CMK (cell line): ENCODE measurements around the gene RHOB.
"Not testable (repeated sequence)": the region's sequence is repeated elsewhere in the genome, so short reads cannot be mapped to it uniquely, and the experiment has no call there.

Experiments used
- DNase-seq: peaks from one replicate; pipeline ENCODE4 v3.0.0-alpha.2; 2010; ENCODE audit warnings: low read depth

Gene RHOB

DNA sequence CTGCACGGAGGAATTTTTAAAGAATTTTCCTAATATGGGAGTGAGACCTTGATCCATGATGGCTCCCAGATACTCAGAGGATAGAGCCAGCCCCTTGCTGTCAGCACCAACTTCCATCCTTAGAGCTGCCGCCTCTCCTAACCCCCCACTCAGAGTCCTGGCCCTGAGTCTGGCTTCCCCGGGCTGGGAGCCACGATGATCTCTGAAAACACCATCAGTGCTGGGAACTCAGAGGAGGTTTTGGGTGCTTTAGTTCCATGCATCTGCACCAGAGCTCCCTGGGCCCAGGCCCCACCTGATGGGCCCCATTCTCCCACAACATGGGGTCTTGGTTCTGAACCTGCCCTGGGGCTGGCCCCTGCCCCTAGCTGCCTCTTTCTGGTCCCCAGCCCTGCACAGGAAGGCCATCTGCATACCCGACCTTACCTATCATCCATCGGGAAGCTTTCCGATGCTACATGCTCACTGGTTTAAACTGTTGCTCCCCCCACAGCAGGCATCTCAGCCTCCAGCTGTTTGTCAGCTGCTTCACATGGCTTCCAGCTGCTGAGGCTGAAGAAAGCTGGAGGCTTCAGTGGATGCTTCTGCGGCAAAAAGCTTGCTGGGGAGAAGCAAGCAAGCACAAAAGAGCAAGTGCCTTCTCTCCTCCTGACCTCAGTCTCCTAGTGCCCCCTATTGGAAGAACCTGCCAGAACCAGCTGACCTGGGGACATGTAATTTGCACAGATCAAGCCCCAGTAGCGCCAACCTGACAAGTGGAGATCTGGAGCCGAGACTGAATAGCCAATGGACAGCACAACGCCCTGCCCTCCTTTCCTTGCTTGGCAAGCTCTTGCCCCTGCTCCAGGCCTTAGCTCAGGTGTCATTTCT is 24.2 kb upstream of the RHOB start:
- DNase-seq: no peak

- DNase-seq: no peak
These were observed 23.5 kb upstream of the RHOB start for GRCh38 chr2:20423359-20423758.

GRCh38 chr2:20423847-20424246 is 23.0 kb upstream of the RHOB start:
- DNase-seq: no peak

DNA sequence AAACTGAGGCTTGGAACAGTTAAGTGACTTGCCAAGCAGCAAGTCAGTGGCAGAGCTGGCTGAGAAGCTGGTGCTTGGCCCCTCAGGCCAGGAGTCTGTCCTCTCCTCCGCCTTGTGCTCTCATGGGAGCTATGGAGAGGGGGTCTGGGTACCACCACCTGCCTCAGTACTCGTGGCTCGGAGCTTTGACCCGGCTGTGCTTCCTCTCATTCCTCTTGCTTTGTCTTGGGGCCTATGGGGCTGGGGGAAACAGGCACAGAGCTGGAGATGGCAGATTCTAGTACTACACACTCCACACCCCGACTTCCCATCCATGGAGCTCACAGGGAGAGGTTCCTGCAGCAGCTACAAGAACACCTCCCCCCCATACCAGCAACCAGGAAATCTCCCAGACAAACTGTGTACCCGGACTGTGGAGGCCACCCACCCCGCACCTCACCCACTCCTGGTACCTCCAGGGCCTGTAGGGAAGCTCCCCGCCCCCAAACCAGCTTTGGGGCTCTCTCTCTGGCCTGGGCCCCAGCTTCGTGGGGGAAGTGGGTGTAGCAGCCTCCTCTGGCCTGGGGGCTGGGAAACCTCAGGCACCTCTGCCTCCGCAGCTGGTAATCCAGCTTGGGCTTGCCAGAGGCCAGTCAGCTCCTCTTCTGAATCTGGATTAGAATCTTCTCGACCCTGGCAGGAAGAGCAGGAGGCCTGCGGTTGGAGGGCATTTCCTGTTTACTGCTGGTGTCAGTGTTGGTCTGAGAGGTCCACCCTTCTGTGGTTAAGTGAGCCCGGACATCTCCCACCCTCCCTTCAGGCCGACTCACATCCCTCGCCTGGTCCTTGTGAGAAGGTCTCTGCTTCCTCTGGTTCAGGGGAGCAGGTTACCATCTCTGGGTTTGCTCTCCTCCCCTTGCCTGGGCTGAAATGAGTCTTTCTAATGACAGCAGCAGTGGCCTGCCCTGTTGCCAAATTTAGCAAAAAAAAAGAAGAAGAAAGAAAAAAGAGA is 22.3 kb upstream of the RHOB start:
- peak; percentile 98 for DNase-seq

DNA sequence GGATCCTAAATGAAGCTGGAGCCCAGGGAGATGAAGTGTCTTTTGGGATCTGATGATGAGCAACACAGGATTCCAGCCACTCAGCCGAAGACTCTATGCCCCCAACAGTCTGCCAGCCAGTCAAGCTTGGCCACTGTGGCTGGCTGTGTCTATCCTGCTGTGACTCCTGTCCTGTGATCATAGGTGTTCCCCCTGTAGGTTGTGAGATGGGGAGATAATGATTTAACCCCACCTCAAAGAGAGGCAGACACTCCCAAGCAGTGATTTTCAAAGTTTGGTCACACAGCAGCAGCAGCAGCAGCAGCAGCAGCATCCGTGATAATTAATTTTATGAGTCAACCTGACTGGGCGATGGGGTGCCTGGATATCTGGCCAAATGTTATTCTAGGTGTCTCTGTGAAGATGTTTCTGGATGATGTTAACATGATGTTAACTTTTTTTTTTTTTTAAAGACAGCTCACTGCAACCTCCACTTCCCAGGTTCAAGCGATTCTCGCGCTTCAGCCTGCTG is 21.4 kb upstream of the RHOB start:
- no peak for DNase-seq

DNA sequence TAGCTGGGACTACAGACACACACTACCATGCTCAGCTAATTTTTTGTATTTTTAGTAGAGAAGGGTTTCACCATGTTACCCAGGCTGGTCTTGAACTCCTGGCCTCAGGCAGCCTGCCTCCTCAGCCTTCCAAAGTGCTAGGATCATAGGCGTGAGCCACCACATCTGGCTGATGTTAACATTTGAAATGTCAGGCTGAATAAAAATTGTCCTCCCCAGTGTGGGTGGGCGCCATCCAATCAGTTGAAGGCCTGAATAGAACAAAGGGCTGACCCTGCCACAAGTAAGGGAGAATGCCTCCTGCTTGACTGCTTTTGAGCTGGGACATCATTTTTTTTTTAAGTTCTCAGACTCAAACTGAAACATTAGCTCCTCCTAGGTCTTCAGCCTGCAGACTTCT is 21.0 kb upstream of the RHOB start:
- no peak for DNase-seq

DNA sequence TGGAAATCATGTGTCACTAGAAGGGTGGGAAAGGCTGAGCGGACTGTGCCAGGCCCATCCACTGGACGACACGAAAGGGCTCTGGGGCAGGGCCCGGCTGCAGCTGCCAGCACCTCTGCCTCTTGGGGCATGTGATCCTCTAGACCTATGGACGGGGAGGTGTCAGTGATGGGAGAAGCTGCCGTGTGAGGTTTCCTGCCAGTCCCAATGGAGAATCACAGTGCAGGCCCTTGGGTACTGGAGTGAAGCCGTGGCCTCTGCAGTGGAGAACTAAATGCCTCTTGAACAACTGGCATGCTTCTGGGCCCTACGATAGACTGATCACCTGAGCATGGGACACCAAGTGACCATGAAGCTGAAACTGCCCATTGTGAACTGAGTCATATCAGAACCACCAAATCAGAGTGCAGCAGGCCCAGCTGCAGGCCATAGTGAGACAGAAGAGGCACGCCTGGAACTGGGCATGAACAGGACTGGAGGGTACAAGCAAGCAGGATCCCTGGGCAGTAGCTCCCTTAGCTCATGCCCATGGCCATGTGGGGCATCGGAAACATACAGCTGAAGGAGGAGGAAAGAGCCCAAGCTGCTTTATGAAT is 18.8 kb upstream of the RHOB start:
- no peak for DNase-seq

- DNase-seq: no peak
These were observed 18.0 kb upstream of the RHOB start for GRCh38 chr2:20428717-20429490.

DNA sequence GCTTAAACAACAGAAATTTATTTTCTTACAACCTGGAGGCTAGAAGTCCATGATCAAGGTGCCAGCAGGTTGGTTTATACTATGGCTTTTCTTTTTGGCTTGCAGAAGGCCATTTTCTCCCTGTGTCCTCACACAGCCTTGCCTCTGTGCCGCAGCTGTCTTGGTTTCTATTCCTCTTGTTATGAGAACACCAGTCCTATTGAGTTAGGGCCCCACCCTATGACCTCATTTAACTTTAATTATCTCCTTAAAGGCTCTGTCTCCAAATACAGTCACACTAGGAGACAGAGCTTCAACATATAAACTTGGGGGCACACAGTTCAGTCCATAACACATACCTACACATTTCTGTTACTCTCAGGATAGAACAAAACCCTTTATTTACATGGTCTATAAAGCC is 17.3 kb upstream of the RHOB start:
- DNase-seq: no peak

DNA sequence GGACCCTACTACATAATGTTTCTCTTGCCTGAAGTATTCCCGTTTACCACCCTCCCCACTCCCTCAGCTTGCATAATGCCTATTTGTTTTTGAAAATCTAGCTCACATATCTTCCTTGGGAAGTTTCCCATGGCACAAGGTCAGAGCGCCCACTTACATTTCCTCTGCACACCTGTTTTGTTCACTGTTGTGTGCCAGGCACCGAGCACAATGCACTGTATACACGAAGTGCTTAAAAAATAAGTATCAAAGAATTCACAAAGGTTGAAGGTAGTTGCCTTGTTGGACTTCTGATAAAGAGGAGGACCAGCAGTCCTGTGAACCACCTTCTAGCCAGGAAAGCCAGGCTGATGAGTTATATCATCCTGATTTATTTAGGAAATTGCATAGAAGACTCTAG is 16.8 kb upstream of the RHOB start:
- DNase-seq: no peak

DNA sequence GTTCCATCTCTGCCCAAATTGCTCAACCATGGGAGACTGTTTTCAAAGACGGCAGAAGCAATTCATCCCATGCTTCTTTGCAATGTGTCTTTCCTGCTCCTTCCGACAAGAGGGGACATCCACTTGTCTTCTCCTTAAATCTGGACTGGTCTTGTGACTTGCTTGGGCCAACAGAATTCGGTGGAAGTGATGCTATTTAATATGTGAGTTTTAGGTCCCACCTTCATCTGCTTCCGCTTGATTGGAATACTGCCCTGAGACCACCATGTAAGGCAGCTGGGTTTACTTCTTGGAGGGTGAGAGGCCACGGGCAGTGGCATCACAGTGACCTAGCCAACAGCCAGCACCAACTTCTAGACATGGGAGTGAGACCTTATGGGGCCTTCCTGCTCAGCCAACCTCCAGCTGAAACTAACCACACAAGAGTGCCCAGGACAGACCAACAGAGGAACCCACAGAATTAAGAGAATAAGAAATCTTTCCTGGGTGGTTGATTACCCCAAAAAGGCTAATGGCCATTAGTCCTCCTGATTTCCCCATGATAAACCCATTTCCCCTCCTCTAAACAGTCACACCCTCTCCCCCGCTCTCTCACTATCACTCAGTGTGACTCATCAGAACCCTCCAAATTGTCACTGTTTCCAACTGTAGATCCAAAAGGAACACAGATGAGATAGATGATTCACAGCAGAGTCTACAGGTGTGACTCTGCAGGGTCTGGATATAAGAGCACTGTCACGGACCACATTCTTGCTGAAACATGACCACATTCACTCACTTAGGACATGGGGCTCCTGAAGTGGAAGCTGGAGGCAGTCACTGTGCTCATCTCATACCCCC is 16.2 kb upstream of the RHOB start:
- DNase-seq: no peak

GRCh38 chr2:20431301-20431698 is 15.6 kb upstream of the RHOB start:
- no peak for DNase-seq

GRCh38 chr2:20431772-20432171 is 15.1 kb upstream of the RHOB start:
- DNase-seq: no peak

GRCh38 chr2:20432714-20433113 is 14.2 kb upstream of the RHOB start:
- DNase-seq: no peak

GRCh38 chr2:20433249-20433648 is 13.6 kb upstream of the RHOB start:
- DNase-seq: no peak

DNA sequence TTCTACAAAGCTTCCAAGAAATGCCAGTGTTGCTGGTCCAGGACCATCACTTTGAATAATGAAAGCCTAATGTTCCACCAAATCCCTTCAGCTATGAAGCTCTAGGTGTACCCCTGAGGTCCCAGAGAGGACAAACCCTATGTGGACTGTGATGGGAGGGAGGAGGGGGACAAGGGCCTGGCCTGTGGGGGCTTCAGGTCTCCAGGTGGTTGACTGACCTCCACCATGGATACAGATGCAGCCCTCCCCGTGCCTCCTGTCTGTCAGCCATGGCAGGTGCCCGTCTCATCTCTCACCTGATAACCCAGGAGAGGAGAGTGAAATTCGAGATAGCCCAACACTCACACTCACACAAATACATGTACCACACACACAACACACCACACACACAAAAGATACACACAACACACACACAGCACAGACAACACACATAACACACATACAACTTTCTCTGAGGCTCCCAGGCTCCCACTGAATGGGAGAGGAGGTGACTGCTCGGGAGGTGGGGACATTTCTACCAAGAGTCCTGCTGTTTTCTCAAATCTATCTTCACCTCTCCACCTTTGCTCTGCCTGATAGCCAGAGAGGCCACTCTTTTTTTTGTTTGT is 12.8 kb upstream of the RHOB start:
- DNase-seq: no peak

GRCh38 chr2:20434588-20435294 is 12.1 kb upstream of the RHOB start:
- no peak for DNase-seq

- not testable (repeated sequence) for DNase-seq
These were observed 11.4 kb upstream of the RHOB start for GRCh38 chr2:20435456-20435855.

DNA sequence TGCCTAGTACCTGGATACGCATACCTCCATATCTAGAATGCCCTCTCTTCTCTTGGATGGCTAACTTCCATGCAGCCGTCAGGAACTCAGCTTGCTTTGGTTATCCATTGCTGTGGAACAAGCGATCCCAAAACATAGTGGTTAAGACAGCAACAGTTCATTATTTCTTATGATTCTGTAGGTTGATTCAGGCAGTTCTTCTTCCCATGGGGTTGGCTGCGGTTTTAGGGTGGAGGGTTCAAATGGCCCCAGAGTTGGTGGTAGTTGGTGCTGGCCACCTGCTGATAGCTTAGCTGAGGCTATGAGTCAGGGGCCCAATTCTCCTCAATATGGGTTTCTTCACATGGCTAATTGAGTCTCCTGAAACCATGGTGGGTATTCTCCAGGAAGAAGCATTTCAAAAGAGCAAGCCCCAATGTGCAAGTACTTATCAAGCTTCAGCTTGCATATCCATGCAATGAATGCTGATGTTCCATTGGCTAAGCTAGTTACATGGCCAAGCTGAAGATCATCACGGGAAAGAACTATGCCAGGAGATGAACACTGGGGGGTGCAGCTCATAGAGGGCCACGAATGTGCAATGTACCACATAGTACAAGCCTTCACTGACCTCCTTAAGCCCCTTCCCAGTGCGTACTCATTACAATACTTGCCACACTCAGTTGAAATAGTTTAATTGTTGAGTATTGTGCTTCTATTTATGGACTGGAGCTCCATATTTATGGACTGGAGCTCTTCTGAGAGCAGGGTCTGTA is 10.0 kb upstream of the RHOB start:
- no peak for DNase-seq
